ENCODE data around the gene WDR75.

The WDR75 gene

GRCh38 chr2:189514104-189514503 lies 72.8 kb downstream of the WDR75 start:
- no peak overlapping the region for H3K27ac ChIP-seq (ENCODE audit: low read length)
- H3K9ac ChIP-seq (ENCODE audit: low read length in 2 of 2): no peak overlapping the region
- H3K9me3 ChIP-seq (ENCODE audit: control insufficient read depth in 2 of 2, low read length in 2 of 2): no peaks in the 10 kb centered on the region
- H3K27me3 ChIP-seq (ENCODE audit: control insufficient read depth in 1 of 2, insufficient read depth in 2 of 2, low read length in 2 of 2): no peaks in the 10 kb centered on the region
- no peak overlapping the region for H3K4me3 ChIP-seq (ENCODE audit: low read length in 2 of 2)
- H3K36me3 ChIP-seq (ENCODE audit: control insufficient read depth in 2 of 2, insufficient read depth in 2 of 2, low read length in 2 of 2): no peaks in the 10 kb centered on the region
- H3K4me1 ChIP-seq (ENCODE audit: control insufficient read depth, insufficient read depth, low read length): peaks cover 3% of the 10 kb centered on the region

- no peaks in the 10 kb centered on the region for H3K27me3 ChIP-seq (ENCODE audit: control insufficient read depth in 1 of 2, insufficient read depth in 2 of 2, low read length in 2 of 2)
- no peaks in the 10 kb centered on the region for H3K36me3 ChIP-seq (ENCODE audit: control insufficient read depth in 2 of 2, insufficient read depth in 2 of 2, low read length in 2 of 2)
- no peak overlapping the region for H3K4me3 ChIP-seq (ENCODE audit: low read length in 2 of 2)
- H3K4me1 ChIP-seq (ENCODE audit: control insufficient read depth, insufficient read depth, low read length): peaks cover 3% of the 10 kb centered on the region
- H3K27ac ChIP-seq (ENCODE audit: low read length): no peak overlapping the region
- H3K9me3 ChIP-seq (ENCODE audit: control insufficient read depth in 2 of 2, low read length in 2 of 2): no peaks in the 10 kb centered on the region
- no peak overlapping the region for H3K9ac ChIP-seq (ENCODE audit: low read length in 2 of 2)
Observed at GRCh38 chr2:189515264-189515663, 74.0 kb downstream of the WDR75 start.

GRCh38 chr2:189516546-189516945 lies 75.3 kb downstream of the WDR75 start:
- Histone ChIP-seq H3K4me3 (ENCODE audit: low read length in 2 of 2) (no peak overlapping the region), H3K36me3 (ENCODE audit: control insufficient read depth in 2 of 2, insufficient read depth in 2 of 2, low read length in 2 of 2) (no peaks in the 10 kb centered on the region), H3K27ac (ENCODE audit: low read length) (no peak overlapping the region), H3K4me1 (ENCODE audit: control insufficient read depth, insufficient read depth, low read length) (peaks cover 3% of the 10 kb centered on the region), H3K9me3 (ENCODE audit: control insufficient read depth in 2 of 2, low read length in 2 of 2) (no peaks in the 10 kb centered on the region), H3K27me3 (ENCODE audit: control insufficient read depth in 1 of 2, insufficient read depth in 2 of 2, low read length in 2 of 2) (no peaks in the 10 kb centered on the region), H3K9ac (ENCODE audit: low read length in 2 of 2) (no peak overlapping the region)

GRCh38 chr2:189517847-189518535 lies 76.7 kb downstream of the WDR75 start:
- H3K9ac ChIP-seq (ENCODE audit: low read length in 2 of 2): no peak overlapping the region
- no peaks in the 10 kb centered on the region for H3K9me3 ChIP-seq (ENCODE audit: control insufficient read depth in 2 of 2, low read length in 2 of 2)
- no peaks in the 10 kb centered on the region for H3K36me3 ChIP-seq (ENCODE audit: control insufficient read depth in 2 of 2, insufficient read depth in 2 of 2, low read length in 2 of 2)
- peaks cover 3% of the 10 kb centered on the region for H3K4me1 ChIP-seq (ENCODE audit: control insufficient read depth, insufficient read depth, low read length)
- H3K27ac ChIP-seq (ENCODE audit: low read length): no peak overlapping the region
- no peaks in the 10 kb centered on the region for H3K27me3 ChIP-seq (ENCODE audit: control insufficient read depth in 1 of 2, insufficient read depth in 2 of 2, low read length in 2 of 2)
- no peak overlapping the region for H3K4me3 ChIP-seq (ENCODE audit: low read length in 2 of 2)

- Histone ChIP-seq H3K4me3 (ENCODE audit: low read length in 2 of 2) (no peak overlapping the region), H3K27ac (ENCODE audit: low read length) (no peak overlapping the region), H3K27me3 (ENCODE audit: control insufficient read depth in 1 of 2, insufficient read depth in 2 of 2, low read length in 2 of 2) (no peaks in the 10 kb centered on the region), H3K9ac (ENCODE audit: low read length in 2 of 2) (no peak overlapping the region), H3K4me1 (ENCODE audit: control insufficient read depth, insufficient read depth, low read length) (peaks cover 3% of the 10 kb centered on the region), H3K36me3 (ENCODE audit: control insufficient read depth in 2 of 2, insufficient read depth in 2 of 2, low read length in 2 of 2) (no peaks in the 10 kb centered on the region), H3K9me3 (ENCODE audit: control insufficient read depth in 2 of 2, low read length in 2 of 2) (no peaks in the 10 kb centered on the region)
Observed at GRCh38 chr2:189519631-189520387, 78.5 kb downstream of the WDR75 start.

- Histone ChIP-seq H3K4me1 (ENCODE audit: control insufficient read depth, insufficient read depth, low read length) (no peaks in the 10 kb centered on the region), H3K4me3 (ENCODE audit: low read length in 2 of 2) (no peak overlapping the region), H3K36me3 (ENCODE audit: control insufficient read depth in 2 of 2, insufficient read depth in 2 of 2, low read length in 2 of 2) (no peaks in the 10 kb centered on the region), H3K27me3 (ENCODE audit: control insufficient read depth in 1 of 2, insufficient read depth in 2 of 2, low read length in 2 of 2) (no peaks in the 10 kb centered on the region), H3K27ac (ENCODE audit: low read length) (no peak overlapping the region), H3K9me3 (ENCODE audit: control insufficient read depth in 2 of 2, low read length in 2 of 2) (no peaks in the 10 kb centered on the region), H3K9ac (ENCODE audit: low read length in 2 of 2) (no peak overlapping the region)
Observed at GRCh38 chr2:189521699-189522434, 80.6 kb downstream of the WDR75 start.

DNA sequence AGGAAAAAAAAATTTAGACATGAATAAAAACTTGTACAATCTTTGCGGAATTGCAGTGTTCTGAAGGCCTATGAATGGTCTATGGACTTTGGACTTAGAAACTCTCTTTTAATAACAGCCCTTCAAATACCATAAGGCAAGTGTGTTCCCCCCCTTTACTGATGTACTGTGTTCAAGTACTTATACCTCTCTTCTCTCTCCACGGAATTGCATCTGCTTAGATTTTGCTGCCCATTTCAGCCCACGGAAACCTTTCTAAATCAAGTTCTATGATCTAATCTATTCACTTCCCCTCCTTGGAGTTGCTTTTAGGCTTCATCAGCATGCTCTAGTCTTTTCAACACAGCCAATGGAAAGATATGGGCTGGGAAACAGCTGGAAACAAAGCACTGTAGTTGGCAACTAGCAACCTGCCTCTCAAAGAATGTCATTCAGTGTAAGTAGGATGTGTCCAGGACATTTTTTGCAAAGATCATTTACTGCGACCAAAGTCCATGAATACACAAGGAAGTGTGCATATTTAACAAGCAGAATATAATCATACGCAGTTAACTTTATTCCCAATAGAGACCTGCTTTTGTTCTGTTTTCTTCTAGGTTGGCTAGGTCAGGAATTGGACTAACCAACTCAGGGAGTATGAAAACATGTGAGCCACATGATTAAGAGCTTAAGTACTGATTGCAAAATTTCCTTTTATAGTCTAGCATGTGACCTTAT lies 81.3 kb downstream of the WDR75 start:
- Histone ChIP-seq H3K27ac (ENCODE audit: low read length) (no peak overlapping the region), H3K9me3 (ENCODE audit: control insufficient read depth in 2 of 2, low read length in 2 of 2) (no peaks in the 10 kb centered on the region), H3K4me3 (ENCODE audit: low read length in 2 of 2) (no peak overlapping the region), H3K36me3 (ENCODE audit: control insufficient read depth in 2 of 2, insufficient read depth in 2 of 2, low read length in 2 of 2) (no peaks in the 10 kb centered on the region), H3K9ac (ENCODE audit: low read length in 2 of 2) (no peak overlapping the region), H3K27me3 (ENCODE audit: control insufficient read depth in 1 of 2, insufficient read depth in 2 of 2, low read length in 2 of 2) (no peaks in the 10 kb centered on the region), H3K4me1 (ENCODE audit: control insufficient read depth, insufficient read depth, low read length) (peaks cover 3% of the 10 kb centered on the region)

DNA sequence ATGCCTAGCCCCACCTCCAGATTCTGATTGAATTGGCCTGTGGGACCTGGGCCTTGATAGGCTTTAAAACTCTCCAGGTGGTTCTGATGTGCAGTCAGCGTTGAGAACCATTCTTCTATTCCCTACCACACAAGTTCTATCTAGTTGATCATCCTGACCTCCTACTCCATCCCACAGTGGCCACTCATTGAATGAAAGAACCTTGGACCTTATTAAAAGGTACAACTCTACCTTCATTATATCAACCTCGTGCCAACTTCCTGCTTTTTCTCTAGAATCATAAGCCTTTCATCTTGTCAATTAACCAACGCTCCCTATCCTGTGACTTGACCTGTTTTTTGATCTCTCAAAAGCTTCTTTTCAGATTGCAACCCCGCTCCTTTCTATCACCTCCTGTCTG lies 83.5 kb downstream of the WDR75 start:
- Histone ChIP-seq H3K9ac (ENCODE audit: low read length in 2 of 2) (no peak overlapping the region), H3K27me3 (ENCODE audit: control insufficient read depth in 1 of 2, insufficient read depth in 2 of 2, low read length in 2 of 2) (no peaks in the 10 kb centered on the region), H3K9me3 (ENCODE audit: control insufficient read depth in 2 of 2, low read length in 2 of 2) (no peaks in the 10 kb centered on the region), H3K27ac (ENCODE audit: low read length) (no peak overlapping the region), H3K4me3 (ENCODE audit: low read length in 2 of 2) (no peak overlapping the region), H3K36me3 (ENCODE audit: control insufficient read depth in 2 of 2, insufficient read depth in 2 of 2, low read length in 2 of 2) (no peaks in the 10 kb centered on the region), H3K4me1 (ENCODE audit: control insufficient read depth, insufficient read depth, low read length) (peaks cover 3% of the 10 kb centered on the region)
